HEK293 (cell line): Measurements from ENCODE around the gene MYOD1.
A peak's percentile ranks its signal among the peaks of the same experiment; 100 is the strongest.

ENCODE experiments used
- GLI2 ChIP-seq: fragments of 450-650 bp; formaldehyde crosslinking; IDR thresholded peaks from 2 replicates; pipeline ENCODE4; 2017; ENCODE audit warnings: missing biosample characterization, missing genetic modification characterization, low read depth, borderline replicate concordance
- GLIS2 ChIP-seq: fragments of 450-650 bp; formaldehyde crosslinking; IDR thresholded peaks from 2 replicates; pipeline ENCODE4 v1.5.1; 2016; ENCODE audit warnings: missing biosample characterization, missing genetic modification characterization
- INSM2 ChIP-seq: fragments of 450-650 bp; formaldehyde crosslinking; IDR thresholded peaks from 2 replicates; pipeline ENCODE4 v1.5.1; 2016; ENCODE audit warnings: missing biosample characterization, missing genetic modification characterization
- KLF16 ChIP-seq: fragments of 450-650 bp; formaldehyde crosslinking; IDR thresholded peaks from 2 replicates; pipeline ENCODE4 v1.5.1; 2017; ENCODE audit warnings: missing biosample characterization, missing genetic modification characterization
- OSR2 ChIP-seq: fragments of 450-650 bp; formaldehyde crosslinking; IDR thresholded peaks from 2 replicates; pipeline ENCODE4 v1.5.1; 2016; ENCODE audit warnings: missing biosample characterization, missing genetic modification characterization
- PBX3 ChIP-seq: sonication (generic); formaldehyde crosslinking; IDR thresholded peaks from 2 replicates; pipeline ENCODE4 v1.8.1; 2022; ENCODE audit warnings: mild to moderate bottlenecking, moderate library complexity, missing genetic modification reagents
- REPIN1 ChIP-seq: fragments of 450-650 bp; formaldehyde crosslinking; IDR thresholded peaks from 2 replicates; pipeline ENCODE4 v1.5.1; 2017; ENCODE audit warnings: missing biosample characterization, missing genetic modification characterization, low read depth
- TRIM28 ChIP-seq: IDR thresholded peaks from 2 replicates; pipeline ENCODE4 v1.6.1; 2011; ENCODE audit warnings: low read length, control low read depth, borderline replicate concordance
- YY2 ChIP-seq: fragments of 450-650 bp; formaldehyde crosslinking; IDR thresholded peaks from 2 replicates; pipeline ENCODE4 v1.5.1; 2016; ENCODE audit warnings: missing biosample characterization, missing genetic modification characterization
- ZBTB17 ChIP-seq: fragments of 450-650 bp; formaldehyde crosslinking; IDR thresholded peaks from 2 replicates; pipeline ENCODE4 v1.5.1; 2016; ENCODE audit warnings: missing biosample characterization, missing genetic modification characterization
- ZBTB20 ChIP-seq: fragments of 450-650 bp; formaldehyde crosslinking; IDR thresholded peaks from 2 replicates; pipeline ENCODE4 v1.5.1; 2016; ENCODE audit warnings: missing biosample characterization, missing genetic modification characterization
- ZBTB26 ChIP-seq: fragments of 450-650 bp; formaldehyde crosslinking; optimal IDR thresholded peaks from 2 replicates; pipeline ENCODE3; 2016; ENCODE audit warnings: missing biosample characterization, mild to moderate bottlenecking, missing genetic modification characterization
- ZBTB7A ChIP-seq: fragments of 450-650 bp; formaldehyde crosslinking; IDR thresholded peaks from 2 replicates; pipeline ENCODE4 v1.5.1; 2016; ENCODE audit warnings: low read depth, missing biosample characterization, missing genetic modification characterization
- ZFP37 ChIP-seq: fragments of 450-650 bp; formaldehyde crosslinking; IDR thresholded peaks from 2 replicates; pipeline ENCODE4 v1.5.1; 2016; ENCODE audit warnings: missing biosample characterization, missing genetic modification characterization
- ZFP69B ChIP-seq: fragments of 450-650 bp; formaldehyde crosslinking; IDR thresholded peaks from 2 replicates; pipeline ENCODE4 v1.5.1; 2016; ENCODE audit warnings: missing biosample characterization, missing genetic modification characterization
- ZNF112 ChIP-seq: fragments of 450-650 bp; formaldehyde crosslinking; IDR thresholded peaks from 2 replicates; pipeline ENCODE4 v1.5.0; 2017; ENCODE audit warnings: missing biosample characterization, missing genetic modification characterization
- ZNF114 ChIP-seq: fragments of 450-650 bp; formaldehyde crosslinking; IDR thresholded peaks from 2 replicates; pipeline ENCODE4 v1.5.0; 2017; ENCODE audit warnings: missing biosample characterization, missing genetic modification characterization
- ZNF132 ChIP-seq: fragments of 450-650 bp; formaldehyde crosslinking; IDR thresholded peaks from 2 replicates; pipeline ENCODE4 v1.5.1; 2017; ENCODE audit warnings: missing biosample characterization, missing genetic modification characterization, borderline replicate concordance
- ZNF24 ChIP-seq: fragments of 450-650 bp; formaldehyde crosslinking; IDR thresholded peaks from 2 replicates; pipeline ENCODE4 v1.5.1; 2016; ENCODE audit warnings: missing biosample characterization, missing genetic modification characterization
- ZNF248 ChIP-seq: fragments of 450-650 bp; formaldehyde crosslinking; IDR thresholded peaks from 2 replicates; pipeline ENCODE4 v1.5.1; 2017; ENCODE audit warnings: missing biosample characterization, missing genetic modification characterization
- ZNF335 ChIP-seq: fragments of 450-650 bp; formaldehyde crosslinking; conservative IDR thresholded peaks from 2 replicates; pipeline ENCODE4 v1.5.1; 2016; ENCODE audit warnings: missing biosample characterization, missing genetic modification characterization
- ZNF501 ChIP-seq: fragments of 450-650 bp; formaldehyde crosslinking; IDR thresholded peaks from 2 replicates; pipeline ENCODE4 v1.5.1; 2016; ENCODE audit warnings: missing biosample characterization, missing genetic modification characterization
- ZNF521 ChIP-seq: fragments of 450-650 bp; formaldehyde crosslinking; IDR thresholded peaks from 2 replicates; pipeline ENCODE4 v1.5.1; 2017; ENCODE audit warnings: missing biosample characterization, mild to moderate bottlenecking, missing genetic modification characterization
- ZNF555 ChIP-seq: fragments of 450-650 bp; formaldehyde crosslinking; conservative IDR thresholded peaks from 2 replicates; pipeline ENCODE4 v1.5.1; 2017; ENCODE audit warnings: missing biosample characterization, mild to moderate bottlenecking, missing genetic modification characterization, inconsistent platforms
- ZNF580 ChIP-seq: fragments of 450-650 bp; formaldehyde crosslinking; IDR thresholded peaks from 2 replicates; pipeline ENCODE4 v1.5.1; 2016; ENCODE audit warnings: missing biosample characterization, missing genetic modification characterization
- ZNF623 ChIP-seq: fragments of 450-650 bp; formaldehyde crosslinking; IDR thresholded peaks from 2 replicates; pipeline ENCODE4 v1.5.1; 2016; ENCODE audit warnings: missing biosample characterization, missing genetic modification characterization
- ZNF677 ChIP-seq: fragments of 450-650 bp; IDR thresholded peaks from 2 replicates; pipeline ENCODE4 v1.5.0; 2018; ENCODE audit warnings: missing biosample characterization, mild to moderate bottlenecking, missing genetic modification characterization, moderate library complexity
- ZNF704 ChIP-seq: fragments of 450-650 bp; formaldehyde crosslinking; IDR thresholded peaks from 2 replicates; pipeline ENCODE4 v1.5.1; 2016; ENCODE audit warnings: missing biosample characterization, missing genetic modification characterization
- ZNF792 ChIP-seq: fragments of 450-650 bp; formaldehyde crosslinking; IDR thresholded peaks from 2 replicates; pipeline ENCODE4 v1.5.1; 2016; ENCODE audit warnings: missing biosample characterization, missing genetic modification characterization
- ZNF843 ChIP-seq: fragments of 450-650 bp; formaldehyde crosslinking; IDR thresholded peaks from 2 replicates; pipeline ENCODE4 v1.5.1; 2016; ENCODE audit warnings: missing biosample characterization, missing genetic modification characterization
- ZSCAN16 ChIP-seq: fragments of 450-650 bp; formaldehyde crosslinking; IDR thresholded peaks from 2 replicates; pipeline ENCODE4 v1.5.1; 2016; ENCODE audit warnings: missing biosample characterization, missing genetic modification characterization
- ZSCAN4 ChIP-seq: fragments of 450-650 bp; formaldehyde crosslinking; IDR thresholded peaks from 2 replicates; pipeline ENCODE4 v1.5.1; 2017; ENCODE audit warnings: missing biosample characterization, missing genetic modification characterization
- ZSCAN5A ChIP-seq: fragments of 450-650 bp; formaldehyde crosslinking; IDR thresholded peaks from 2 replicates; pipeline ENCODE4 v1.5.1; 2016; ENCODE audit warnings: missing biosample characterization, missing genetic modification characterization

MYOD1 gene

GRCh38 chr11:17734986-17735817, 15.8 kb downstream of the MYOD1 start (continued):
- TF ChIP-seq PBX3 (CRISPR knock-in tag) (no peak; the same call in 1 of the 2 replicates), ZNF792 (tag by site-specific recombination) (no peak), ZSCAN4 (tag by site-specific recombination) (no peak), ZNF677 (tag by site-specific recombination) (no peak), ZNF24 (tag by site-specific recombination) (no peak), ZSCAN5A (tag by site-specific recombination) (no peak), ZBTB17 (no peak), ZSCAN16 (tag by site-specific recombination) (no peak), ZNF843 (no peak), ZFP37 (tag by site-specific recombination) (no peak), REPIN1 (tag by site-specific recombination) (no peak), ZNF112 (tag by site-specific recombination) (no peak), ZNF555 (tag by site-specific recombination) (no peak), ZNF132 (tag by site-specific recombination) (no peak), ZNF580 (no peak), ZNF114 (tag by site-specific recombination) (no peak), ZNF623 (tag by site-specific recombination) (no peak), ZNF521 (tag by site-specific recombination) (no peak), OSR2 (no peak), GLI2 (tag by site-specific recombination) (no peak), KLF16 (0 out of 2 replicates have a peak, but pooled peaks have one; percentile 35), ZBTB20 (tag by site-specific recombination) (peak; percentile 71), ZNF335 (tag by site-specific recombination) (peak; percentile 30; the same call in 1 of the 2 replicates), ZBTB26 (tag by site-specific recombination) (peak; percentile 75), ZFP69B (peak; percentile 61; the same call in 1 of the 2 replicates), INSM2 (tag by site-specific recombination) (no peak), ZNF248 (tag by site-specific recombination) (no peak), ZBTB7A (no peak), ZNF704 (tag by site-specific recombination) (no peak), ZNF501 (tag by site-specific recombination) (no peak), GLIS2 (tag by site-specific recombination) (peak; percentile 92; the same call in 1 of the 2 replicates), YY2 (no peak), TRIM28 (no peak)
